Liver (tissue), 9 donors: Measurements from ENCODE around the gene TP53TG5. TPM values are rescaled to one million over a fixed set of nuclear protein-coding genes. Genes with fewer than 3 reads are reported as not detected.

ENCODE experiments used
- DNase-seq: peaks from one replicate; pipeline ENCODE4 v3.0.0-alpha.2; 2017; ENCODE audit warnings: low spot score
- H3K27ac ChIP-seq, 2 donors: one replicate each; pipeline ENCODE4 v1.7.0; 2013; ENCODE audit warnings: inconsistent platforms in 2 of 2, low read length in 2 of 2, control low read depth in 1 of 2, low read depth in 1 of 2, mild to moderate bottlenecking in 1 of 2
- H3K27me3 ChIP-seq, 4 donors: one replicate each; pipeline versions ENCODE4 v1.6.1 to v1.7.0; 2013; ENCODE audit warnings: low read length in 3 of 4, inconsistent platforms in 1 of 4, mild to moderate bottlenecking in 1 of 4, moderate library complexity in 1 of 4; ENCODE audit not compliant: control insufficient read depth in 4 of 4, insufficient read depth in 4 of 4
- H3K36me3 ChIP-seq, 4 donors: one replicate each; pipeline versions ENCODE4 v1.6.1 to v1.7.0; 2013; ENCODE audit warnings: low read length in 3 of 4, mild to moderate bottlenecking in 3 of 4, low read depth in 1 of 4, moderate library complexity in 1 of 4; ENCODE audit not compliant: control insufficient read depth in 4 of 4, insufficient read depth in 3 of 4
- H3K4me1 ChIP-seq, 4 donors: one replicate each; pipeline versions ENCODE4 v1.6.1 to v1.7.0; 2013; ENCODE audit warnings: low read length in 3 of 4, mild to moderate bottlenecking in 3 of 4, moderate library complexity in 1 of 4; ENCODE audit not compliant: control insufficient read depth in 4 of 4, insufficient read depth in 4 of 4
- H3K4me3 ChIP-seq, 3 donors: one replicate each; pipeline versions ENCODE4 v1.6.1 to v1.7.0; 2013; ENCODE audit warnings: low read length in 3 of 3, control low read depth in 1 of 3, low read depth in 1 of 3, mild to moderate bottlenecking in 1 of 3
- H3K9ac ChIP-seq, 2 donors: one replicate each; pipeline ENCODE4 v1.7.0; 2013; ENCODE audit warnings: low read length in 2 of 2, mild to moderate bottlenecking in 2 of 2, moderate library complexity in 2 of 2, control low read depth in 1 of 2, low read depth in 1 of 2
- H3K9me3 ChIP-seq, 4 donors: one replicate each; pipeline versions ENCODE4 v1.6.1 to v1.7.0; 2013; ENCODE audit warnings: low read length in 3 of 4; ENCODE audit not compliant: control insufficient read depth in 4 of 4
- CTCF ChIP-seq: fragments of 150-350 bp; IDR thresholded peaks from 2 replicates; pipeline ENCODE4 v1.5.1; 2017; ENCODE audit warnings: improper control_type of control experiment, low read depth, low read length; ENCODE audit not compliant: missing input control
- EGR1 ChIP-seq, 2 donors: IDR thresholded peaks; 2 replicates each; pipeline ENCODE4 v1.6.1; 2016 to 2018; ENCODE audit warnings: antibody characterized with exemption in 2 of 2, low read depth in 2 of 2
- FOXA1 ChIP-seq: IDR thresholded peaks from 2 replicates; pipeline ENCODE4 v1.6.1; 2016; ENCODE audit warnings: antibody characterized with exemption
- FOXA2 ChIP-seq: IDR thresholded peaks from 2 replicates; pipeline ENCODE4 v1.6.1; 2016; ENCODE audit warnings: antibody characterized with exemption
- GABPA ChIP-seq, 2 donors: IDR thresholded peaks in 1 of 2; conservative IDR thresholded peaks in 1 of 2; 2 replicates each; pipeline ENCODE4 v1.6.1; 2016; ENCODE audit warnings: antibody characterized with exemption in 2 of 2, mild to moderate bottlenecking in 1 of 2, moderate library complexity in 1 of 2
- HNF4A ChIP-seq, 2 donors: conservative IDR thresholded peaks; 2 replicates each; pipeline ENCODE4 v1.6.1; 2016; ENCODE audit warnings: antibody characterized with exemption in 2 of 2, mild to moderate bottlenecking in 2 of 2
- HNF4G ChIP-seq: IDR thresholded peaks from 2 replicates; pipeline ENCODE4 v1.6.1; 2016; ENCODE audit warnings: antibody characterized with exemption
- JUND ChIP-seq, 2 donors: IDR thresholded peaks; 2 replicates each; pipeline ENCODE4 v1.6.1; 2016; ENCODE audit warnings: antibody characterized with exemption in 2 of 2
- MAX ChIP-seq: IDR thresholded peaks from 2 replicates; pipeline ENCODE4 v1.6.1; 2016; ENCODE audit warnings: antibody characterized with exemption
- NR2F2 ChIP-seq: IDR thresholded peaks from 2 replicates; pipeline ENCODE4 v1.6.1; 2016; ENCODE audit warnings: antibody characterized with exemption
- RAD21 ChIP-seq, 2 donors: IDR thresholded peaks; 2 replicates each; pipeline ENCODE4 v1.6.1; 2016; ENCODE audit warnings: antibody characterized with exemption in 2 of 2, mild to moderate bottlenecking in 2 of 2
- RXRA ChIP-seq, 2 donors: IDR thresholded peaks; 2 replicates each; pipeline ENCODE4 v1.6.1; 2017 to 2018; ENCODE audit warnings: antibody characterized with exemption in 2 of 2, mild to moderate bottlenecking in 1 of 2
- SP1 ChIP-seq: IDR thresholded peaks from 2 replicates; pipeline ENCODE4 v1.6.1; 2018; ENCODE audit warnings: antibody characterized with exemption, mild to moderate bottlenecking
- TAF1 ChIP-seq: conservative IDR thresholded peaks from 2 replicates; pipeline ENCODE4 v1.6.1; 2016; ENCODE audit warnings: antibody characterized with exemption, mild to moderate bottlenecking
- YY1 ChIP-seq: IDR thresholded peaks from 2 replicates; pipeline ENCODE4 v1.6.1; 2016; ENCODE audit warnings: antibody characterized with exemption, mild to moderate bottlenecking
- ZBTB33 ChIP-seq: IDR thresholded peaks from 2 replicates; pipeline ENCODE4 v1.6.1; 2016; ENCODE audit warnings: antibody characterized with exemption
- WGBS: extraction: QIAGEN DNeasy Blood & Tissue Kit; methylation state at CpG from one replicate; pipeline ENCODE4 v1.1.7; 2013; 5-methylcytosine and 5-hydroxymethylcytosine counted together
- polyA plus RNA-seq, 2 donors: library from polyadenylated mRNA; stranded (reverse) in 1 of 2; unstranded in 1 of 2; fragments of 200-250 nt in 1 of 2; fragments of >200 nt in 1 of 2; fragmentation: Nextera tagmentation in 1 of 2; extraction: Ambion mirVana in 1 of 2; gene quantifications; one replicate each; pipeline versions ENCODE4 v1.2.1 to v1.2.3, GENCODE V29; 2013 to 2015
- total RNA-seq, 2 donors: library from RNA; depleted of rRNA; stranded (reverse); fragments of >200 nt; gene quantifications; one replicate each; pipeline ENCODE4 v1.2.3, GENCODE V29; 2014
- TF ChIP-seq, protein P1 (sequence below): IDR thresholded peaks from 2 replicates; pipeline ENCODE4 v1.6.1; 2016; ENCODE audit warnings: antibody characterized with exemption
- TF ChIP-seq, protein P2 (sequence below): IDR thresholded peaks from 2 replicates; pipeline ENCODE4 v1.6.1; 2016; ENCODE audit warnings: antibody characterized with exemption, mild to moderate bottlenecking
- donor health status: healthy.
- donor health status: healthy.
- donor health status: healthy.
- donor health status: healthy.
- donor health status: healthy.

TP53TG5 gene
- total and polyA plus RNA-seq, 4 donors, result not detected

GRCh38 chr20:45409521-45410272 is 31.6 kb upstream of the TP53TG5 start:
- peaks cover 0 to 3% (median 1%) of the 10 kb centered on the region in 4 donors for H3K36me3 ChIP-seq
- H3K4me1 ChIP-seq, result peaks cover 0 to 19% (median 11%) of the 10 kb centered on the region in 4 donors
- no peak overlapping the region for H3K9ac ChIP-seq
- H3K4me3 ChIP-seq, result no peak overlapping the region
- no peaks in the 10 kb centered on the region for H3K9me3 ChIP-seq
- DNase-seq, result no peak
- H3K27ac ChIP-seq, result no peak overlapping the region
- WGBS, result 87% methylated on average over 7 of the region's 7 CpGs
- H3K27me3 ChIP-seq, result peaks cover 0 to 2% (median 0%) of the 10 kb centered on the region in 4 donors
- TF ChIP-seq SP1 (no peak), NR2F2 (no peak), ZBTB33 (no peak), RAD21 (IDR thresholded peaks at IDR 0.05) (no peak), MAX (no peak), FOXA1 (no peak), HNF4G (no peak), CTCF (no peak), TAF1 (no peak), EGR1 (IDR thresholded peaks at IDR 0.05; ENCODE audit: low read depth in 2 of 2) (no peak), YY1 (no peak), GABPA (IDR thresholded peaks at IDR 0.05 in 1 of 2, conservative IDR thresholded peaks at IDR 0.05 in 1 of 2) (no peak), JUND (IDR thresholded peaks at IDR 0.05) (no peak), FOXA2 (no peak), HNF4A (conservative IDR thresholded peaks at IDR 0.05) (no peak), RXRA (IDR thresholded peaks at IDR 0.05) (no peak)
- TF ChIP-seq, protein P1, sequence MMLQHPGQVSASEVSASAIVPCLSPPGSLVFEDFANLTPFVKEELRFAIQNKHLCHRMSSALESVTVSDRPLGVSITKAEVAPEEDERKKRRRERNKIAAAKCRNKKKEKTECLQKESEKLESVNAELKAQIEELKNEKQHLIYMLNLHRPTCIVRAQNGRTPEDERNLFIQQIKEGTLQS, result no peak
- TF ChIP-seq, protein P2, sequence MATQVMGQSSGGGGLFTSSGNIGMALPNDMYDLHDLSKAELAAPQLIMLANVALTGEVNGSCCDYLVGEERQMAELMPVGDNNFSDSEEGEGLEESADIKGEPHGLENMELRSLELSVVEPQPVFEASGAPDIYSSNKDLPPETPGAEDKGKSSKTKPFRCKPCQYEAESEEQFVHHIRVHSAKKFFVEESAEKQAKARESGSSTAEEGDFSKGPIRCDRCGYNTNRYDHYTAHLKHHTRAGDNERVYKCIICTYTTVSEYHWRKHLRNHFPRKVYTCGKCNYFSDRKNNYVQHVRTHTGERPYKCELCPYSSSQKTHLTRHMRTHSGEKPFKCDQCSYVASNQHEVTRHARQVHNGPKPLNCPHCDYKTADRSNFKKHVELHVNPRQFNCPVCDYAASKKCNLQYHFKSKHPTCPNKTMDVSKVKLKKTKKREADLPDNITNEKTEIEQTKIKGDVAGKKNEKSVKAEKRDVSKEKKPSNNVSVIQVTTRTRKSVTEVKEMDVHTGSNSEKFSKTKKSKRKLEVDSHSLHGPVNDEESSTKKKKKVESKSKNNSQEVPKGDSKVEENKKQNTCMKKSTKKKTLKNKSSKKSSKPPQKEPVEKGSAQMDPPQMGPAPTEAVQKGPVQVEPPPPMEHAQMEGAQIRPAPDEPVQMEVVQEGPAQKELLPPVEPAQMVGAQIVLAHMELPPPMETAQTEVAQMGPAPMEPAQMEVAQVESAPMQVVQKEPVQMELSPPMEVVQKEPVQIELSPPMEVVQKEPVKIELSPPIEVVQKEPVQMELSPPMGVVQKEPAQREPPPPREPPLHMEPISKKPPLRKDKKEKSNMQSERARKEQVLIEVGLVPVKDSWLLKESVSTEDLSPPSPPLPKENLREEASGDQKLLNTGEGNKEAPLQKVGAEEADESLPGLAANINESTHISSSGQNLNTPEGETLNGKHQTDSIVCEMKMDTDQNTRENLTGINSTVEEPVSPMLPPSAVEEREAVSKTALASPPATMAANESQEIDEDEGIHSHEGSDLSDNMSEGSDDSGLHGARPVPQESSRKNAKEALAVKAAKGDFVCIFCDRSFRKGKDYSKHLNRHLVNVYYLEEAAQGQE, result no peak
